ENCODE data around the gene ACTN1. TPM values are rescaled to one million over a fixed set of nuclear protein-coding genes. Genes with fewer than 3 reads are reported as not detected.

Gene ACTN1
- total RNA-seq, 1 donor from 2014 or later, result 70.7 TPM

DNA sequence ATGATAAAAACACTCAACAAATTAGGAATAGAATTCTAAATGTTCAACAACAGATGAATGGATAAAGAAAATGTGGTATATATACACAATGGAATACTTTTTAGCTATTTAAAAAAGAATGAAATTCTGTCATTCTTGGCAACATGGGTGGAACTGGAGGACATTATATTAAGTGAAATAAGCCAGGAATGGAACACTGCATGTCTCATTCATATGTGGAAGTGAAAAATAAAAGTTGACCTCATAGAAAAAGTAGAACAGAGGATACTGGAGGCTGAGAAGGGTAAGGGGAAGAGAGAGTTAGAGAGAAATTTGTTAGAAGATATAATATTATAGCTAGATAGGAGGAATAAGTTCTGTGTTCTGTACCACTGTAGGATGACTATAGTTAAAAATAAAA is 150.4 kb downstream of the ACTN1 start:
- Mint-ChIP-seq H3K4me1 (peaks cover 4% of the 10 kb centered on the region), H3K9me3 (peaks cover 7% of the 10 kb centered on the region), H3K4me3 (no peak overlapping the region), H3K27me3 (ENCODE audit: insufficient read depth, low read depth) (peaks cover 2% of the 10 kb centered on the region), H3K36me3 (no peaks in the 10 kb centered on the region), H3K27ac (no peak overlapping the region)
- Histone ChIP-seq H3F3A (ENCODE audit: low read depth) (no peaks in the 10 kb centered on the region), H3K9me3 (ENCODE audit: low read depth) (peaks cover 5% of the 10 kb centered on the region), H3K9ac (no peak overlapping the region), H3K27ac (no peak overlapping the region), H3K4me2 (no peak overlapping the region), H3K4me3 (no peak overlapping the region), H4K20me1 (ENCODE audit: low read depth) (no peaks in the 10 kb centered on the region), H2AFZ (replicated peaks) (no peak overlapping the region), H3K27me3 (no peaks in the 10 kb centered on the region), H3K4me1 (no peaks in the 10 kb centered on the region), H3K36me3 (no peaks in the 10 kb centered on the region), H3K79me2 (ENCODE audit: low read depth) (no peaks in the 10 kb centered on the region)
- DNase-seq (ENCODE audit: low spot score), result no peak
- TF ChIP-seq, protein P1, sequence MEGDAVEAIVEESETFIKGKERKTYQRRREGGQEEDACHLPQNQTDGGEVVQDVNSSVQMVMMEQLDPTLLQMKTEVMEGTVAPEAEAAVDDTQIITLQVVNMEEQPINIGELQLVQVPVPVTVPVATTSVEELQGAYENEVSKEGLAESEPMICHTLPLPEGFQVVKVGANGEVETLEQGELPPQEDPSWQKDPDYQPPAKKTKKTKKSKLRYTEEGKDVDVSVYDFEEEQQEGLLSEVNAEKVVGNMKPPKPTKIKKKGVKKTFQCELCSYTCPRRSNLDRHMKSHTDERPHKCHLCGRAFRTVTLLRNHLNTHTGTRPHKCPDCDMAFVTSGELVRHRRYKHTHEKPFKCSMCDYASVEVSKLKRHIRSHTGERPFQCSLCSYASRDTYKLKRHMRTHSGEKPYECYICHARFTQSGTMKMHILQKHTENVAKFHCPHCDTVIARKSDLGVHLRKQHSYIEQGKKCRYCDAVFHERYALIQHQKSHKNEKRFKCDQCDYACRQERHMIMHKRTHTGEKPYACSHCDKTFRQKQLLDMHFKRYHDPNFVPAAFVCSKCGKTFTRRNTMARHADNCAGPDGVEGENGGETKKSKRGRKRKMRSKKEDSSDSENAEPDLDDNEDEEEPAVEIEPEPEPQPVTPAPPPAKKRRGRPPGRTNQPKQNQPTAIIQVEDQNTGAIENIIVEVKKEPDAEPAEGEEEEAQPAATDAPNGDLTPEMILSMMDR (IDR thresholded peaks at IDR 0.05), result no peak
- TF ChIP-seq EZH2 (IDR thresholded peaks at IDR 0.05) (no peak), EZH2phosphoT487 (IDR thresholded peaks at IDR 0.05) (no peak)

DNA sequence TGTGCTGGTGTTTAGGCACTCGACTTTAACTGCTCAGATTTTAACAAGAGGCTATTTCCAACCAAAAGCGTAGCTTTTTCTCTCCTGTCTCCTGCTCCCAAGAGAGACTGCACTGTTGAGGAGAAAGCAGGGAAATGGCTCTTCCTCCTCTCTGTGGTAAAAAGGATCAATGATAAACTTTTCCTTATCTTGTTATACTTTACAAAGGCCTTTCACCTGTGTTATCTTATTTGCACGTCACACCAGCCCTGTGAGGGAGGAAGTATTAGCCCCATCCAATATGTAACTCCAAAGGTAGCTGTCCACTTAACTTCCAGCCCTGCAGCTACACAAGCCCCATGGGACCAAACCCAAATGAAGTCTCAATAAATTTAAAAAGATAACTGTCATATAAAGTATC is 153.4 kb downstream of the ACTN1 start:
- Histone ChIP-seq H3K4me1 (no peaks in the 10 kb centered on the region), H3K4me3 (no peak overlapping the region), H3K9ac (no peak overlapping the region), H3K4me2 (no peak overlapping the region), H3K79me2 (ENCODE audit: low read depth) (no peaks in the 10 kb centered on the region), H3K27me3 (no peaks in the 10 kb centered on the region), H3K27ac (no peak overlapping the region), H4K20me1 (ENCODE audit: low read depth) (no peaks in the 10 kb centered on the region), H3K36me3 (no peaks in the 10 kb centered on the region), H3K9me3 (ENCODE audit: low read depth) (no peaks in the 10 kb centered on the region), H2AFZ (replicated peaks) (no peak overlapping the region), H3F3A (ENCODE audit: low read depth) (no peaks in the 10 kb centered on the region)
- peaks cover 14% of the 10 kb centered on the region for H3K4me1 Mint-ChIP-seq
- no peak overlapping the region for H3K4me3 Mint-ChIP-seq
- TF ChIP-seq EZH2 (IDR thresholded peaks at IDR 0.05) (no peak), EZH2phosphoT487 (IDR thresholded peaks at IDR 0.05) (no peak)
- TF ChIP-seq, protein P1 (IDR thresholded peaks at IDR 0.05), result no peak
- peaks cover 5% of the 10 kb centered on the region for H3K9me3 Mint-ChIP-seq
- no peak for DNase-seq (ENCODE audit: low spot score)
- H3K36me3 Mint-ChIP-seq, result no peaks in the 10 kb centered on the region
- H3K27me3 Mint-ChIP-seq (ENCODE audit: insufficient read depth, low read depth), result peaks cover 6% of the 10 kb centered on the region
- H3K27ac Mint-ChIP-seq, result no peak overlapping the region

DNA sequence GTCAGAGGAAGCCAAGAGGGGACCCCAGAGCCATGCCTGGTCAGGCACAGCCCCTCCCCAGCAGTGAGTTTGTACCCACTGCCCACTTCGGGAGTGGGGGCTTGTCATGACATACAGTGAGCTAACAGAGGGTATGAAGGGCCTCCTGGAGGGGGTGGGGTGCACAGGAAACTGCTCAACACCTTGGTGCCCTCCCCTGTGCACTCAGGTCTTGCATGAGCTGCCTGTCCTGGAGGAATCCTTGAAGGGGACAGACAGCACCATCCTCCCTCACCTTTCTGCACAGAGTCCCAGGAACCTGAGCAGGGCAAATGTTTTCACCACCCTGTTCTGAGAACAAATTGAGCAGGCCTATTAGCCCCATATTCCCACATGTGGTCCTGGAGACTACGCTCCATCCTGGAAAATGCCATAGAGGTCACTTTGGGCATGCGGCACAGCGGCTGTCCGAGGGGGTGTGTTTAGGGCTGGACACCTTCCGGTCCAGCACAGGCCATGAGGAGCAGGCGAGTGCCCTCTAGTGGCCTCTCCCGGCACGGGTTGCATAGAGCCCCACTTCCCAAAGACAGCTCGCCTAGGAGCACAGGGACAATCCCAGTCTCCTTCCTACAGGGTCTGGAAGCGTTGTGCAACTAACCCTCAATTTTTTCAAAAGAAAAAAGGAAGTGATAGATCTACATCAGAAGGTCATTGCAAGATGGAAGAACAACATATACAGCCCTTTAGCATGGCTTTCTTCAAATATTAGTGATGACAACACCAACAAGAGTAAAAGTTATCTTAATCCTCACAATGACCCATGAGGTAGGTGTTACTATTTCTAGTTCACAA is 154.4 kb downstream of the ACTN1 start:
- H3K9me3 ChIP-seq (ENCODE audit: low read depth), result no peaks in the 10 kb centered on the region
- no peaks in the 10 kb centered on the region for H3K9me3 Mint-ChIP-seq
- H4K20me1 ChIP-seq (ENCODE audit: low read depth), result no peaks in the 10 kb centered on the region
- H3F3A ChIP-seq (ENCODE audit: low read depth), result peaks cover 6% of the 10 kb centered on the region
- peaks cover 21% of the 10 kb centered on the region for H3K4me1 Mint-ChIP-seq
- no peaks in the 10 kb centered on the region for H3K36me3 Mint-ChIP-seq
- H3K36me3 ChIP-seq, result no peaks in the 10 kb centered on the region
- peak; percentile 90 for DNase-seq (ENCODE audit: low spot score)
- H3K9ac ChIP-seq, result no peak overlapping the region
- H3K4me3 ChIP-seq, result no peak overlapping the region
- H3K27ac ChIP-seq, result no peak overlapping the region
- TF ChIP-seq, protein P1 (IDR thresholded peaks at IDR 0.05), result peak; percentile 93
- no peak for TF ChIP-seq EZH2phosphoT487 (IDR thresholded peaks at IDR 0.05)
- peak overlapping the region; percentile 87 for H2AFZ ChIP-seq (replicated peaks)
- no peaks in the 10 kb centered on the region for H3K79me2 ChIP-seq (ENCODE audit: low read depth)
- H3K4me1 ChIP-seq, result peaks cover under 1% of the 10 kb centered on the region
- peaks cover 6% of the 10 kb centered on the region for H3K27me3 Mint-ChIP-seq (ENCODE audit: insufficient read depth, low read depth)
- H3K27ac Mint-ChIP-seq, result peak overlapping the region; percentile 82
- no peaks in the 10 kb centered on the region for H3K27me3 ChIP-seq
- H3K4me3 Mint-ChIP-seq, result no peak overlapping the region
- H3K4me2 ChIP-seq, result no peak overlapping the region
